ENCODE data around the gene S1PR5. TPM values are rescaled to one million over a fixed set of nuclear protein-coding genes. Genes with fewer than 3 reads are reported as not detected.

Gene S1PR5
- total and polyA plus RNA-seq, 10 of the 15 experiments (the other 5 are each of a cell fraction or from before 2014, with no cell fraction given), result 0.04 TPM; not detected in 9

DNA sequence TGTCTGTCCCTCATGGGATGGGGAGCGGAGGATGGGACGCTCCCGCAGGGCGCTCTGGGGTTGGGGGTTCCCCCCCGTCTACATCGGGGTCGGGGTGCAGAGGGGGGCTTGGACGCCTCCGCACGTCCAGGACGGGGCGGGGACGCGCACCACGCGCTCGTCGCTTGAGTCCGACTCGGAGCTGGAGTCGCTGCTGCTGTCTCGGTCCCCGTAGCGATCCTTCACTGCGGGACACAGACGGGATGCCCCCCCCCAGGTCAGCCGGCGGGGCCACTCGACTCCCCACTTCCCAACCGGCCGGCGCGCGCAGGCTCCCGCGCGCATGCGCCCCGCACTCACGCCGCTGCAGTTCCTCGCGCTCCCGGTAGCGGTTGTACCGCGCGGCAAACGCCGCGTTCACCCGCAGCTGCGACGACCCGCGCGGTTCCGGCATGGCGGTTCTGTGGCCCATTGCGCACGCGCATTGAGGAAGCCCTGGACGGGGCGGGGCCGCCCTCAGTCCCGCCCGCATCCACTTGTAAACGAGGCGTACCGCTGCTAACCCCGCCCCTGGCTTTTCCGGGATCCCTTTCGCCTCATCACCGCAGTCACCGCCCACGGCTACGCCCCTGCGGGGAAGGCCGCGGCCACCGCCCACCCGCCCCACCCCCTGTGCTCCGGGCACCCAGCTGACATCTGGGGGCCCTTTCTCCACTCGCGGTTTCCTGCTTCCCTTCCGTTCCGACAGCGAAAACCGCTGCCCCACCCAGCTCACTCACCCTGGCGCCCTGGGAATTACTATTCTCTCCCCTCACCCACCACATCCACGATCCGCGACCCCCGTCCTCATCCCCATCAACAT, 48.5 kb upstream of the S1PR5 start, which contains the start of gene KRI1 (continued):
- TF ChIP-seq, protein P1, sequence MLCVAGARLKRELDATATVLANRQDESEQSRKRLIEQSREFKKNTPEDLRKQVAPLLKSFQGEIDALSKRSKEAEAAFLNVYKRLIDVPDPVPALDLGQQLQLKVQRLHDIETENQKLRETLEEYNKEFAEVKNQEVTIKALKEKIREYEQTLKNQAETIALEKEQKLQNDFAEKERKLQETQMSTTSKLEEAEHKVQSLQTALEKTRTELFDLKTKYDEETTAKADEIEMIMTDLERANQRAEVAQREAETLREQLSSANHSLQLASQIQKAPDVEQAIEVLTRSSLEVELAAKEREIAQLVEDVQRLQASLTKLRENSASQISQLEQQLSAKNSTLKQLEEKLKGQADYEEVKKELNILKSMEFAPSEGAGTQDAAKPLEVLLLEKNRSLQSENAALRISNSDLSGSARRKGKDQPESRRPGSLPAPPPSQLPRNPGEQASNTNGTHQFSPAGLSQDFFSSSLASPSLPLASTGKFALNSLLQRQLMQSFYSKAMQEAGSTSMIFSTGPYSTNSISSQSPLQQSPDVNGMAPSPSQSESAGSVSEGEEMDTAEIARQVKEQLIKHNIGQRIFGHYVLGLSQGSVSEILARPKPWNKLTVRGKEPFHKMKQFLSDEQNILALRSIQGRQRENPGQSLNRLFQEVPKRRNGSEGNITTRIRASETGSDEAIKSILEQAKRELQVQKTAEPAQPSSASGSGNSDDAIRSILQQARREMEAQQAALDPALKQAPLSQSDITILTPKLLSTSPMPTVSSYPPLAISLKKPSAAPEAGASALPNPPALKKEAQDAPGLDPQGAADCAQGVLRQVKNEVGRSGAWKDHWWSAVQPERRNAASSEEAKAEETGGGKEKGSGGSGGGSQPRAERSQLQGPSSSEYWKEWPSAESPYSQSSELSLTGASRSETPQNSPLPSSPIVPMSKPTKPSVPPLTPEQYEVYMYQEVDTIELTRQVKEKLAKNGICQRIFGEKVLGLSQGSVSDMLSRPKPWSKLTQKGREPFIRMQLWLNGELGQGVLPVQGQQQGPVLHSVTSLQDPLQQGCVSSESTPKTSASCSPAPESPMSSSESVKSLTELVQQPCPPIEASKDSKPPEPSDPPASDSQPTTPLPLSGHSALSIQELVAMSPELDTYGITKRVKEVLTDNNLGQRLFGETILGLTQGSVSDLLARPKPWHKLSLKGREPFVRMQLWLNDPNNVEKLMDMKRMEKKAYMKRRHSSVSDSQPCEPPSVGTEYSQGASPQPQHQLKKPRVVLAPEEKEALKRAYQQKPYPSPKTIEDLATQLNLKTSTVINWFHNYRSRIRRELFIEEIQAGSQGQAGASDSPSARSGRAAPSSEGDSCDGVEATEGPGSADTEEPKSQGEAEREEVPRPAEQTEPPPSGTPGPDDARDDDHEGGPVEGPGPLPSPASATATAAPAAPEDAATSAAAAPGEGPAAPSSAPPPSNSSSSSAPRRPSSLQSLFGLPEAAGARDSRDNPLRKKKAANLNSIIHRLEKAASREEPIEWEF (IDR thresholded peaks at IDR 0.05; ENCODE audit: insufficient replicate concordance, low read depth, low read length), result no peak
- TF ChIP-seq TCF7 (IDR thresholded peaks at IDR 0.05; ENCODE audit: borderline replicate concordance), result no peak

DNA sequence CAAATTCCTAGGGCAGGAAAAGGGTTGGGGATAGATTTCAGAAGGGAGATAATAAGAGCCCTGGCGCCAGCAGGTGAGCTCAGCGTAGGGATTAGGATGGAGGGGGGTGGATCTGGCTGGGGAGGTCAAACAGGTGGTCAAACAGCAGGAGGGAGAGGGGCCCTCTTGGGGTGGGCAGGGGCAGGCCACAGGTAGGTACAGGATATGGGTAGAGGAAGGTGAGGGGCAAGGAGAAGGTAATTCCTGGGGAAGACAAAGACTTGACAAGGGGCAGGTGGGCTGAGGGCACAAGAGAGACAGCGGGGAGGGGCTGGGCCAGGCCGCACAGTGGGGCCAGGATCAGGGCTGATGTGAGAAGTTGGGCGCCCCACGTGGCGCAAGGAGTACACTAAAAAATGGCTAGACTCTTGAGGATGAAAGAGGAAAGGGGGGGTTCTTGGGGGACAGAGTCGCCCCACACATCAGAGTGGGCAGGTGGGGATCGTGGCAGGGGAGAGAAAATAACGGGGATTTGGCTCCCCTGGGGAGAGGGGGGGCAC, 47.9 kb upstream of the S1PR5 start:
- H3K27ac ChIP-seq (ENCODE audit: control insufficient read depth, insufficient read depth), result peak overlapping the region; percentile 77
- ChIA-PET SMC1A (ENCODE audit: uncharacterized antibody, unreplicated experiment) (no interaction called here), CTCF (interaction anchor here (3.0 kb wide), 1 partner anchor 81 kb away, joined by 13 read pairs; no protein-coding TSS in a partner anchor), POLR2A (interaction anchor here (1.3 to 1.9 kb wide), 2 partner anchors 37 to 39 kb away, joined by 3 to 5 read pairs; no protein-coding TSS in a partner anchor), RAD21 (ENCODE audit: unreplicated experiment) (interaction anchor here (1.0 to 2.0 kb wide), 3 partner anchors 11 to 134 kb away, joined by 3 to 9 read pairs (median 8); no protein-coding TSS in a partner anchor)
- peaks cover 13% of the 10 kb centered on the region for H3K79me2 ChIP-seq (ENCODE audit: control insufficient read depth, insufficient read depth, low read length)
- peak overlapping the region; percentile 63 for H2AFZ ChIP-seq (ENCODE audit: control insufficient read depth, low read depth, low read length)
- H3K27me3 ChIP-seq (replicated peaks in 1 of 2; ENCODE audit: control insufficient read depth in 2 of 2, insufficient read depth in 2 of 2, low read length in 1 of 2), result no peaks in the 10 kb centered on the region
- ATAC-seq, result peak; percentile 48
- BruUV-seq (replicated peaks), result no TSS peak
- intact Hi-C loops (cut with micrococcal nuclease; ENCODE audit: unreplicated experiment) (loop anchor here (5.0 kb wide), 2 partner anchors 87 to 163 kb away; partner anchors contain the start of genes CDC37 and ILF3), in situ Hi-C loops (cut with MboI) (loop anchor here (5.0 kb wide), 1 partner anchor 153 kb away; no protein-coding TSS in a partner anchor)
- no peaks in the 10 kb centered on the region for H4K20me1 ChIP-seq (ENCODE audit: control insufficient read depth, insufficient read depth)
- peak overlapping the region; percentile 58 for H3K4me2 ChIP-seq (ENCODE audit: control insufficient read depth, insufficient read depth)
- H3K9me3 ChIP-seq (replicated peaks; ENCODE audit: control insufficient read depth, insufficient read depth, low read length), result no peaks in the 10 kb centered on the region
- peak overlapping the region; percentile 71 for H3K9ac ChIP-seq (ENCODE audit: control insufficient read depth, insufficient read depth, low read length)
- no peak for DNase-seq (ENCODE audit: low read depth, low spot score)
- H3K4me3 ChIP-seq, result peak overlapping the region; percentile 73
- H3K36me3 ChIP-seq (ENCODE audit: control insufficient read depth in 2 of 2, insufficient read depth in 2 of 2, low read length in 1 of 2), result peaks cover under 1 to 5% of the 10 kb centered on the region in 2 experiments; a peak in 3 of 4 replicates
- FAIRE-seq, result no peak
- WGBS (ENCODE audit: insufficient coverage, insufficient replicate concordance, low lambda C conversion rate, missing lambda C conversion rate), result 2% methylated on average over 10 of the region's 10 CpGs
- peaks cover 23% of the 10 kb centered on the region for H3K4me1 ChIP-seq (ENCODE audit: control insufficient read depth, insufficient read depth, low read length)
- TF ChIP-seq BMI1 (IDR thresholded peaks at IDR 0.05; ENCODE audit: borderline replicate concordance), result no peak
- peak; percentile 82 for TF ChIP-seq HDGF (IDR thresholded peaks at IDR 0.05)
- TF ChIP-seq FOXK2 (IDR thresholded peaks at IDR 0.05), result no peak
- no peak for TF ChIP-seq SMARCA5 (IDR thresholded peaks at IDR 0.05)
- no peak for TF ChIP-seq LARP7 (IDR thresholded peaks at IDR 0.05)
- no peak for TF ChIP-seq HDAC6 (IDR thresholded peaks at IDR 0.05; ENCODE audit: unreplicated experiment)
- TF ChIP-seq, protein P2, sequence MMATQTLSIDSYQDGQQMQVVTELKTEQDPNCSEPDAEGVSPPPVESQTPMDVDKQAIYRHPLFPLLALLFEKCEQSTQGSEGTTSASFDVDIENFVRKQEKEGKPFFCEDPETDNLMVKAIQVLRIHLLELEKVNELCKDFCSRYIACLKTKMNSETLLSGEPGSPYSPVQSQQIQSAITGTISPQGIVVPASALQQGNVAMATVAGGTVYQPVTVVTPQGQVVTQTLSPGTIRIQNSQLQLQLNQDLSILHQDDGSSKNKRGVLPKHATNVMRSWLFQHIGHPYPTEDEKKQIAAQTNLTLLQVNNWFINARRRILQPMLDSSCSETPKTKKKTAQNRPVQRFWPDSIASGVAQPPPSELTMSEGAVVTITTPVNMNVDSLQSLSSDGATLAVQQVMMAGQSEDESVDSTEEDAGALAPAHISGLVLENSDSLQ (IDR thresholded peaks at IDR 0.05), result peak; percentile 24; the same call in 1 of the 2 replicates
- TF ChIP-seq, protein P3, sequence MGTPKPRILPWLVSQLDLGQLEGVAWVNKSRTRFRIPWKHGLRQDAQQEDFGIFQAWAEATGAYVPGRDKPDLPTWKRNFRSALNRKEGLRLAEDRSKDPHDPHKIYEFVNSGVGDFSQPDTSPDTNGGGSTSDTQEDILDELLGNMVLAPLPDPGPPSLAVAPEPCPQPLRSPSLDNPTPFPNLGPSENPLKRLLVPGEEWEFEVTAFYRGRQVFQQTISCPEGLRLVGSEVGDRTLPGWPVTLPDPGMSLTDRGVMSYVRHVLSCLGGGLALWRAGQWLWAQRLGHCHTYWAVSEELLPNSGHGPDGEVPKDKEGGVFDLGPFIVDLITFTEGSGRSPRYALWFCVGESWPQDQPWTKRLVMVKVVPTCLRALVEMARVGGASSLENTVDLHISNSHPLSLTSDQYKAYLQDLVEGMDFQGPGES (IDR thresholded peaks at IDR 0.05), result no peak
- no peak for TF ChIP-seq CBFB (IDR thresholded peaks at IDR 0.05; ENCODE audit: low read depth)
- TF ChIP-seq, protein P4, sequence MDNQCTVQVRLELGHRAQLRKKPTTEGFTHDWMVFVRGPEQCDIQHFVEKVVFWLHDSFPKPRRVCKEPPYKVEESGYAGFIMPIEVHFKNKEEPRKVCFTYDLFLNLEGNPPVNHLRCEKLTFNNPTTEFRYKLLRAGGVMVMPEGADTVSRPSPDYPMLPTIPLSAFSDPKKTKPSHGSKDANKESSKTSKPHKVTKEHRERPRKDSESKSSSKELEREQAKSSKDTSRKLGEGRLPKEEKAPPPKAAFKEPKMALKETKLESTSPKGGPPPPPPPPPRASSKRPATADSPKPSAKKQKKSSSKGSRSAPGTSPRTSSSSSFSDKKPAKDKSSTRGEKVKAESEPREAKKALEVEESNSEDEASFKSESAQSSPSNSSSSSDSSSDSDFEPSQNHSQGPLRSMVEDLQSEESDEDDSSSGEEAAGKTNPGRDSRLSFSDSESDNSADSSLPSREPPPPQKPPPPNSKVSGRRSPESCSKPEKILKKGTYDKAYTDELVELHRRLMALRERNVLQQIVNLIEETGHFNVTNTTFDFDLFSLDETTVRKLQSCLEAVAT (IDR thresholded peaks at IDR 0.05), result 0 out of 2 replicates have a peak, but pooled peaks have one; percentile 19

All from GM12878 (cell line).